Right cardiac atrium (tissue), 5 donors: ENCODE measurements around the gene DPP10. TPM values are rescaled to one million over a fixed set of nuclear protein-coding genes. Genes with fewer than 3 reads are reported as not detected.

Experiments
- ATAC-seq, 2 donors: fragments of 200-7000 bp; cut with Tn5 transposase; one replicate each; pipeline versions ENCODE4 v1.8.0 to v1.9.1; 2020; ENCODE audit warnings: moderate library complexity in 2 of 2, mild to moderate bottlenecking in 1 of 2
- DNase-seq, 3 donors: peaks; one replicate each; pipeline ENCODE4 v3.0.0-alpha.2; 2020
- H3K27ac ChIP-seq: one replicate; pipeline ENCODE4 v1.5.1; 2013; ENCODE audit warnings: mild to moderate bottlenecking, low read length, control low read depth, moderate library complexity
- H3K27me3 ChIP-seq: one replicate; pipeline ENCODE4 v1.6.1; 2013; ENCODE audit not compliant: control insufficient read depth, insufficient read depth
- H3K4me1 ChIP-seq: one replicate; pipeline ENCODE4 v1.6.1; 2013; ENCODE audit warnings: low read length; ENCODE audit not compliant: control insufficient read depth, insufficient read depth
- H3K4me3 ChIP-seq: one replicate; pipeline ENCODE4 v1.5.1; 2013; ENCODE audit warnings: low read length, control low read depth
- H3K9me3 ChIP-seq: one replicate; pipeline ENCODE4 v1.6.1; 2013; ENCODE audit warnings: low read length; ENCODE audit not compliant: control insufficient read depth
- WGBS: extraction: QIAGEN DNeasy Blood & Tissue Kit; methylation state at CpG from one replicate; pipeline ENCODE4 v1.1.7; 2013; 5-methylcytosine and 5-hydroxymethylcytosine counted together
- intact Hi-C, 4 donors: fragments of 100-400 bp; cut with DNase I; formaldehyde crosslinking; loops; one replicate each; pipeline versions ENCODE4 v1.11.0 to v1.14.0; 2022 to 2023
- polyA plus RNA-seq: library from polyadenylated mRNA; stranded (reverse); fragments of 200-250 nt; gene quantifications from one replicate; pipeline ENCODE4 v1.2.3, GENCODE V29; 2013
- total RNA-seq, 4 donors: library from RNA; stranded (reverse); fragmentation: NEBNext Ultra II Directional; extraction: Animal tissue kit (Norgen Biotek cat#: 25700); gene quantifications; one replicate each; pipeline ENCODE4 v1.2.1, GENCODE V29; 2021
- donor health status: healthy with polysubstance abuse.
- donor health status: DM: no; HTN: yes; CAD: no.
- donor health status: DM: no; HTN: no; CAD: no.
- donor health status: DM: no; HTN: yes; CAD: no; lungs with severe emphysema.
- donor health status: DM: yes; HTN: yes; CAD: no.

DPP10 gene
- total and polyA plus RNA-seq, 5 donors: 0.05 to 0.74 (median 0.23) TPM; not detected in 2

DNA sequence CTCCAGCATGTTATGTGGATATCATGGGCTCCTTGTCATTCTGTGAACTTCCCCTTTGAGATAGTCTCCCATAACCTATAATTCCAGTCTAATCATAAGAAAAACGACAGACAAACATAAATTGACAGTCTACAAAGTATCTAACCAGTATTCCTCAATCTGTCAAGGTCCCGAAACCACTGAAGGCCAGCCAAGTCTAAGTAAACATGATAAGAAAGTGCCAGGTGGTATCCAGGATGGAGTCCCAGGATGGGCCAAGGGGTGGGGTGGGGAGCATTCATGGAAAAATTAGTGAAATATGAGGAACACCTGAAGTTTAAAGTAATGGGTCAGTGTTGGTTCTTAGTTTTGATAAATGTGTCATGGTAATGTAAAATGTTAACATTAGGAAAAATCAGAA, 355.5 kb downstream of the DPP10 start:
- ATAC-seq (no peak), DNase-seq (no peak)
- H3K4me3 ChIP-seq: no peak overlapping the region
- no peaks in the 10 kb centered on the region for H3K27me3 ChIP-seq
- intact Hi-C loops: no loop called here
- no peak overlapping the region for H3K27ac ChIP-seq
- no peaks in the 10 kb centered on the region for H3K9me3 ChIP-seq
- no peaks in the 10 kb centered on the region for H3K4me1 ChIP-seq
- WGBS: 44% methylated on average over 2 of the region's 2 CpGs

- intact Hi-C loops: no loop called here
- no peaks in the 10 kb centered on the region for H3K4me1 ChIP-seq
- H3K27ac ChIP-seq: no peak overlapping the region
- no peak for DNase-seq
- no peaks in the 10 kb centered on the region for H3K9me3 ChIP-seq
- H3K4me3 ChIP-seq: no peak overlapping the region
- ATAC-seq: no peak
- 80% methylated on average over 2 of the region's 2 CpGs for WGBS
- H3K27me3 ChIP-seq: no peaks in the 10 kb centered on the region
Observed at GRCh38 chr2:114800371-114800770, 357.9 kb downstream of the DPP10 start.

DNA sequence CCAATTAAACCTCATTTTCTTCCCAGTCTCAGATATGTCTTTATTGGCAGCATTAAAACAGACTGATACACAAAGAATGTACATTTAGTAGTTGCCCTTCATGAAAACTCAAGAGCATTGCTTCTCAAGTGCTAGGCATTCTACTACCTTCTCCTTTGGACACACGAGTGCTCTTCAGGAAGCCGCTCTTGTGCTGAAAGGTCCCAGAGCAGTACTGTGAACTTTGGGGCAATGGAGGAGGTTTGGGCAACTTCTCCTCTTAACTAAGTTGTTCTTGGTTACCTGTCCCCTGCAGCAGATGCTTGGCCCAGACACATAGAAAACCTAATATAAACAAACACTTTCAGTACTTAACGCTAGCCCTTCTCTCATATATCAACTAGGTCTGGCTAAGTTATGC, 362.8 kb downstream of the DPP10 start:
- DNase-seq (no peak), ATAC-seq (no peak)
- H3K9me3 ChIP-seq: no peaks in the 10 kb centered on the region
- intact Hi-C loops: no loop called here
- 81% methylated on average over 3 of the region's 3 CpGs for WGBS
- H3K4me3 ChIP-seq: no peak overlapping the region
- no peak overlapping the region for H3K27ac ChIP-seq
- no peaks in the 10 kb centered on the region for H3K27me3 ChIP-seq
- H3K4me1 ChIP-seq: no peaks in the 10 kb centered on the region

- H3K4me1 ChIP-seq: no peaks in the 10 kb centered on the region
- 69% methylated on average over 5 of the region's 5 CpGs for WGBS
- H3K27ac ChIP-seq: no peak overlapping the region
- no peak for DNase-seq
- H3K27me3 ChIP-seq: no peaks in the 10 kb centered on the region
- no peak for ATAC-seq
- H3K4me3 ChIP-seq: no peak overlapping the region
- intact Hi-C loops: no loop called here
- no peaks in the 10 kb centered on the region for H3K9me3 ChIP-seq
Observed at GRCh38 chr2:114810092-114810491, 367.7 kb downstream of the DPP10 start.

GRCh38 chr2:114812261-114812660, 369.8 kb downstream of the DPP10 start:
- no peak overlapping the region for H3K4me3 ChIP-seq
- ATAC-seq (no peak), DNase-seq (no peak)
- H3K27me3 ChIP-seq: no peaks in the 10 kb centered on the region
- intact Hi-C loops: no loop called here
- no peaks in the 10 kb centered on the region for H3K9me3 ChIP-seq
- 69% methylated on average over 5 of the region's 5 CpGs for WGBS
- no peak overlapping the region for H3K27ac ChIP-seq
- H3K4me1 ChIP-seq: no peaks in the 10 kb centered on the region

GRCh38 chr2:114814355-114814754, 371.9 kb downstream of the DPP10 start:
- no peak for DNase-seq
- H3K4me1 ChIP-seq: no peaks in the 10 kb centered on the region
- ATAC-seq: no peak
- no peak overlapping the region for H3K27ac ChIP-seq
- 75% methylated on average over 6 of the region's 6 CpGs for WGBS
- H3K9me3 ChIP-seq: no peaks in the 10 kb centered on the region
- no peak overlapping the region for H3K4me3 ChIP-seq
- no peaks in the 10 kb centered on the region for H3K27me3 ChIP-seq
- intact Hi-C loops: no loop called here

DNA sequence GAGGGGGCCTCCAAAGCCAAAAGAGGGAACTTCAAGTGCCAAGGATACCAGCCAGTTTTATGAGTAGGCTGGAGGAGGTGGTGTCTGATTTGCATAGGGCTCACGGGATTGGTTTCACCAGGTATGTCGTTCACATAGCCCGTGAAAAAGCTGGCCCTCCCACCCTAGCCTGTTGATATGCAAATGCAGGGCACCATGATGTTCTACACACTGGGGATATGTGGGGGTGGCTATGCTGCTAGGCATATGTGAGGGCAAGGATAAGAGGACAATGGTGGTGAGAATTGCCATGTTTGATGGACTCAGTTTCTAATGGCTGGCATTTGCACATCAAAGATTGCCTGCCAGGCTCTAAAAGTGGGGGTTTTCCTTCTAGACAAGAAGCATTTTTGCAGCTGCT, 378.6 kb downstream of the DPP10 start:
- DNase-seq (no peak), ATAC-seq (no peak)
- Histone ChIP-seq H3K27me3 (no peaks in the 10 kb centered on the region), H3K4me1 (no peaks in the 10 kb centered on the region), H3K9me3 (no peaks in the 10 kb centered on the region), H3K27ac (no peak overlapping the region), H3K4me3 (no peak overlapping the region)
- WGBS: 87% methylated on average over 3 of the region's 3 CpGs
- intact Hi-C loops: no loop called here

- H3K4me3 ChIP-seq: no peak overlapping the region
- no peaks in the 10 kb centered on the region for H3K9me3 ChIP-seq
- intact Hi-C loops: no loop called here
- ATAC-seq (no peak), DNase-seq (no peak)
- no peak overlapping the region for H3K27ac ChIP-seq
- WGBS: 83% methylated on average over 3 of the region's 3 CpGs
- no peaks in the 10 kb centered on the region for H3K27me3 ChIP-seq
- no peaks in the 10 kb centered on the region for H3K4me1 ChIP-seq
Observed at GRCh38 chr2:114843963-114844362, 401.5 kb downstream of the DPP10 start.

DNA sequence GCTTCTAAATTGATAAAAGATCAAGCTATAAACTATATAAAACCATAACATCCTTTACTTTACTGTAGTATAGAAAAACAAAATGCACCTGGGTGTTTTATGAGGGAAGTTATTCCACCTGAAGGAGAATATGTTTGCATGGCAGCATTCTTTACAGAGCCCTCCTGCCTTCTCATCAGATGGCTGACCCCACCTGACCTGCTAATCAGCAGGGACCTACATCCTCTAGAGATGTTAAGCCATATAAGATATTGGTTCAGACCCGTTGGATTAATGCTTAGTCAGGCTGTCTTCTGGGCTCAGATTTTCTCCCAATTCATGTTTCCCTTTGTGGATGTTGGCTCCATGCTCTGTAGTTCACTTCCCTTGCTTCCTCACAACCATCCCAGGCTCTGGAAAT, 414.8 kb downstream of the DPP10 start:
- WGBS: 46% methylated on average over 1 of the region's 1 CpG
- no peak for ATAC-seq

DNA sequence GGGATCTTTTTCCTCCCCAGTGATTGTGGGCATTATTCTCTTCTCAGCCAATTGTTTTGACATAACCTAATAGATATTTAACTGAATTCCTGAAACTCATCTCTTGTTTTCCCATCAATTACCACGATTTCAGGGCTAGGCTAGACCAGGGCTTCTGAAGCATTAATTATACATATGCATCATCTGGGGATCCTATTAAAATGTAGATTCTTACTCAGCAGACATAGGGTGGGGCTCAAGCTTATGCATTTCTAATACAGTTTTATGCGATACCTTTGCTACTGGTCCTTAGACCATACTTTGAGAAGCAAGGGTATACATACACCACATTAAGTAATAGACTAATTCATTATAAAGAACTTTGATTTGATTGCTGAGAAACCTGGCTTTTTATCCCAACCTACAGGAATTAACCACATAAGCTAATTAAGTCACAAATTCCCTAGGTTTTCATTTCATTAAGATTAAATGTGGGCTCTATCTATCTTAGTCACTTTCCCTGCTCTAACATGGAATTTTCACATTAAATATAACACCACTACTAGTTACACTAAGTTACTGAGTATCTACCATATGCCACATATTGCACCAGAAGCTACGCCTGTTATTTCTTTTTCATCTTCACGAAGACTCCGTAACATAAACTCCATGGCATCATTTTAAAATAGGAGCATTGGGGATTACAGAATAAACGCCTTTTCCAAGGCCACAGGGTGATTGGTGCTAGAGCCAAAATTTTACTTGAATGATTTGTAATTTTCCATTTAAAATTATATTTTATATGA, 417.5 kb downstream of the DPP10 start:
- DNase-seq: no peak
- H3K27ac ChIP-seq: no peak overlapping the region
- H3K4me3 ChIP-seq: no peak overlapping the region
- WGBS: 68% methylated on average over 6 of the region's 6 CpGs
- ATAC-seq: no peak
- no peaks in the 10 kb centered on the region for H3K27me3 ChIP-seq
- H3K9me3 ChIP-seq: no peaks in the 10 kb centered on the region
- H3K4me1 ChIP-seq: no peaks in the 10 kb centered on the region
- intact Hi-C loops: no loop called here

More for the DNA sequence above, 414.8 kb downstream of the DPP10 start:
- Histone ChIP-seq H3K27me3 (no peaks in the 10 kb centered on the region), H3K4me3 (no peak overlapping the region), H3K4me1 (no peaks in the 10 kb centered on the region), H3K27ac (no peak overlapping the region), H3K9me3 (no peaks in the 10 kb centered on the region)
- intact Hi-C loops: no loop called here
- no peak for DNase-seq

GRCh38 chr2:114862243-114862642, 419.8 kb downstream of the DPP10 start:
- H3K4me1 ChIP-seq: no peaks in the 10 kb centered on the region
- 23% methylated on average over 1 of the region's 1 CpG for WGBS
- intact Hi-C loops: no loop called here
- H3K9me3 ChIP-seq: no peaks in the 10 kb centered on the region
- ATAC-seq: no peak
- H3K4me3 ChIP-seq: no peak overlapping the region
- H3K27me3 ChIP-seq: no peaks in the 10 kb centered on the region
- DNase-seq: no peak
- H3K27ac ChIP-seq: no peak overlapping the region

DNA sequence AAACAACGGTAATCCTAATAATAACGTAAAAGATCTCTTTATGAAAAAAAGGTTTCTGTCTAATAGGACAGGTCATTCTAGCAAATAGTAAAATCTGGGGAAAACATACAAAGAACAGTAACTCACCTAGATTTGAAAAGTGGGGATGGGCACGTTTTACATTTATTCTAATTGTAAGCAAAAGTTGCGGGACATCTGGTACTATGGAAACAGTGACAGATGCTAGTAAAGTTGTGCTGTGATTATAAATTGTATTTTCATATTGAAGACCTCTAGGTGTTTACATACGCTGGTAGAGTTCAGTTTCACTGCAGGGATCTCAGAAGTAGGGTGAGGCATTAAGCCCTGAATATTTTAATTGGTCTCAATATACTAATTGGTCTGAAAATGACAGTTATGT, 422.5 kb downstream of the DPP10 start:
- WGBS: 76% methylated on average over 5 of the region's 5 CpGs
- Histone ChIP-seq H3K4me3 (no peak overlapping the region), H3K4me1 (no peaks in the 10 kb centered on the region), H3K9me3 (no peaks in the 10 kb centered on the region), H3K27me3 (no peaks in the 10 kb centered on the region), H3K27ac (no peak overlapping the region)
- DNase-seq: no peak
- intact Hi-C loops: no loop called here
- no peak for ATAC-seq
